MCF 10A (cell line): ENCODE results near the gene ANKRD26. TPM values are rescaled to one million over a fixed set of nuclear protein-coding genes. Genes with fewer than 3 reads are reported as not detected.

ENCODE experiments used
- BruUV-seq: library from RNA; stranded (reverse); fragments of 400-500 nt; replicated peaks from 2 replicates; lab custom pipeline; 2021; lab: Mats Ljungman, UMichigan
- CTCF ChIA-PET: fragments of 300-600 bp; sonication (Branson Sonifier 250); formaldehyde crosslinking; extraction: SDS; loops from one replicate; lab custom pipeline; 2021; ENCODE audit warnings: antibody characterized with exemption, inconsistent platforms; lab: Yijun Ruan, JAX
- POLR2A ChIA-PET: fragments of 300-600, 350-650 bp; sonication (Branson Sonifier 250); formaldehyde crosslinking; extraction: SDS; loops from one replicate; lab custom pipeline; 2020; ENCODE audit warnings: antibody characterized with exemption, inconsistent platforms; lab: Yijun Ruan, JAX
- DNase-seq: peaks from one replicate; pipeline ENCODE4 v3.0.0-alpha.2; 2018; ENCODE audit not compliant: unreplicated experiment
- H3K27ac Mint-ChIP-seq: one replicate; pipeline ENCODE4 v1.8.0; 2022; ENCODE audit warnings: mild to moderate bottlenecking, low read depth, mixed read lengths; ENCODE audit not compliant: unreplicated experiment
- H3K27me3 Mint-ChIP-seq: one replicate; pipeline ENCODE4 v1.8.0; 2022; ENCODE audit warnings: mixed read lengths; ENCODE audit not compliant: insufficient read depth, unreplicated experiment
- H3K36me3 Mint-ChIP-seq: one replicate; pipeline ENCODE4 v1.8.0; 2022; ENCODE audit warnings: mild to moderate bottlenecking, moderate library complexity, mixed read lengths; ENCODE audit not compliant: insufficient read depth, unreplicated experiment
- H3K4me1 Mint-ChIP-seq: one replicate; pipeline ENCODE4 v1.8.0; 2022; ENCODE audit warnings: mixed read lengths; ENCODE audit not compliant: insufficient read depth, unreplicated experiment
- H3K4me3 Mint-ChIP-seq: one replicate; pipeline ENCODE4 v1.8.0; 2022; ENCODE audit warnings: mild to moderate bottlenecking, moderate library complexity, mixed read lengths; ENCODE audit not compliant: unreplicated experiment
- H3K9me3 Mint-ChIP-seq: one replicate; pipeline ENCODE4 v1.8.0; 2022; ENCODE audit warnings: mixed read lengths; ENCODE audit not compliant: unreplicated experiment
- intact Hi-C: fragments of 100-400 bp; cut with micrococcal nuclease; formaldehyde crosslinking; loops from 2 replicates; pipeline ENCODE4 v1.14.1; 2022
- total RNA-seq: library from RNA; stranded (reverse); gene quantifications from 2 replicates; pipeline ENCODE4 v1.2.3, GENCODE V29; 2022
- TF ChIP-seq, protein P1 (sequence below): fragments of 200-600 bp; IDR thresholded peaks from one replicate; pipeline ENCODE4 v1.8.0; 2022; ENCODE audit warnings: antibody characterized with exemption, mild to moderate bottlenecking; ENCODE audit not compliant: unreplicated experiment

Gene ANKRD26
- total RNA-seq, 1 experiment from 2014 or later = 6.5 TPM

DNA sequence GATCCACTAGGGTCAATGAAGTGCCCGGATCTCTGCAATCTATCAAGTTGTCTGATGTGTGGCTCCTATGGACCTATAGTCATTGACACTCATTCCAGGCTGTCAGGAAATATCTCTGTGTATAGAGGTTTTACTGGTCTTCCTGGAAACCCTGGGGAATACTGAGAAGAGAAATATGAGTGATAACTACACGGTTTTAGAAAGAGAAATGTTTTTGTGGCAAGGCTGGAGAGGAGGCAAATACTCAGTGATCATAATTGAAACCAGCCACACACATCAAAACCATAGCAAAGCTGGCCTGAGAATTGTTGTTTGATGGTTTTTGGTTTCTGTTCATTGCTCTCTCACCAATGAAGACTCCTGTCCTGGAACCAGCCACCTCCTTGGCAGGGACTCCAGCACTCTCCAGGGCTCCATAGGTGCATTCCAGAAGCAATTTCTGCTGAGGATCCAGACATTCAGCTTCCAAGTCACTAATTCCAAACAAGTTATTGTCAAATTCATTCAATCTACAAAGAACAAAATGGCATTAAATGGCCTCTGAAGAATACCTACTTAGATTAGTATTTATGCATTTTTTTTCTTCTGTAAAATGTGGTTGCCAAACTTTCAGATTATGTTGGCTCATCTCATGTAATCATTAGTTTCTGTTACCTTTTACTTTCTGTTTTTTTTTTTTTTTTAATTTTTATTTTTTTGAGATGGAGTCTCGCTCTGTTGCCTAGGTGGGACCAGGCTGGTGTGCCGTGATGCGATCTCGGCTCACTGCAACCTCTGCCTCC, 131.0 kb downstream of the ANKRD26 start:
- no peaks in the 10 kb centered on the region for H3K27me3 Mint-ChIP-seq
- TF ChIP-seq, protein P1, sequence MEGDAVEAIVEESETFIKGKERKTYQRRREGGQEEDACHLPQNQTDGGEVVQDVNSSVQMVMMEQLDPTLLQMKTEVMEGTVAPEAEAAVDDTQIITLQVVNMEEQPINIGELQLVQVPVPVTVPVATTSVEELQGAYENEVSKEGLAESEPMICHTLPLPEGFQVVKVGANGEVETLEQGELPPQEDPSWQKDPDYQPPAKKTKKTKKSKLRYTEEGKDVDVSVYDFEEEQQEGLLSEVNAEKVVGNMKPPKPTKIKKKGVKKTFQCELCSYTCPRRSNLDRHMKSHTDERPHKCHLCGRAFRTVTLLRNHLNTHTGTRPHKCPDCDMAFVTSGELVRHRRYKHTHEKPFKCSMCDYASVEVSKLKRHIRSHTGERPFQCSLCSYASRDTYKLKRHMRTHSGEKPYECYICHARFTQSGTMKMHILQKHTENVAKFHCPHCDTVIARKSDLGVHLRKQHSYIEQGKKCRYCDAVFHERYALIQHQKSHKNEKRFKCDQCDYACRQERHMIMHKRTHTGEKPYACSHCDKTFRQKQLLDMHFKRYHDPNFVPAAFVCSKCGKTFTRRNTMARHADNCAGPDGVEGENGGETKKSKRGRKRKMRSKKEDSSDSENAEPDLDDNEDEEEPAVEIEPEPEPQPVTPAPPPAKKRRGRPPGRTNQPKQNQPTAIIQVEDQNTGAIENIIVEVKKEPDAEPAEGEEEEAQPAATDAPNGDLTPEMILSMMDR = no peak
- POLR2A ChIA-PET = no interaction called here
- H3K36me3 Mint-ChIP-seq = peaks cover 4% of the 10 kb centered on the region
- H3K27ac Mint-ChIP-seq = no peak overlapping the region
- CTCF ChIA-PET = no interaction called here
- intact Hi-C loops = no loop called here
- H3K9me3 Mint-ChIP-seq = no peaks in the 10 kb centered on the region
- no TSS peak for BruUV-seq
- no peak overlapping the region for H3K4me3 Mint-ChIP-seq
- no peak for DNase-seq
- no peaks in the 10 kb centered on the region for H3K4me1 Mint-ChIP-seq

DNA sequence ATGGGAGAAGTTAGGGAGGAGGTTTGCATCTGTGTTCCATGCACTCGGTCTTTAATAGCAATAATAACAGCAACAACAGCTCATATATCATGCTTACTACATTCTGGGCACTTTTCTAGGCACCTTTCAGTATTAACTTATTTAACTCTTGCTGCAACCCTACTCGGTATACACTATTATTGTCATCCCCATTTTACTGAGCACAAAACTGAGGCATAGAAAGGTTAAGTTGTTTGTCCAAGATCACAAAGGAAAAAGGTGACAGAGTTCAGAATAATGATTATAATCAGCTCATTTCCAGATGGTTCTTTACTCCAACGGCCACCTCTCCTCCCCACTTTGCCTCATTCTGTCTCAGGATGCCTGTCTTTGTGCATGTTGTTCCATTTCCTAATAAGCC, 137.5 kb downstream of the ANKRD26 start:
- no peak for DNase-seq
- H3K27ac Mint-ChIP-seq = no peak overlapping the region
- H3K9me3 Mint-ChIP-seq = no peaks in the 10 kb centered on the region
- intact Hi-C loops = no loop called here
- no peak overlapping the region for H3K4me3 Mint-ChIP-seq
- H3K36me3 Mint-ChIP-seq = no peaks in the 10 kb centered on the region
- CTCF ChIA-PET = no interaction called here
- no peaks in the 10 kb centered on the region for H3K4me1 Mint-ChIP-seq
- no TSS peak for BruUV-seq
- POLR2A ChIA-PET = no interaction called here
- TF ChIP-seq, protein P1 = no peak
- no peaks in the 10 kb centered on the region for H3K27me3 Mint-ChIP-seq

DNA sequence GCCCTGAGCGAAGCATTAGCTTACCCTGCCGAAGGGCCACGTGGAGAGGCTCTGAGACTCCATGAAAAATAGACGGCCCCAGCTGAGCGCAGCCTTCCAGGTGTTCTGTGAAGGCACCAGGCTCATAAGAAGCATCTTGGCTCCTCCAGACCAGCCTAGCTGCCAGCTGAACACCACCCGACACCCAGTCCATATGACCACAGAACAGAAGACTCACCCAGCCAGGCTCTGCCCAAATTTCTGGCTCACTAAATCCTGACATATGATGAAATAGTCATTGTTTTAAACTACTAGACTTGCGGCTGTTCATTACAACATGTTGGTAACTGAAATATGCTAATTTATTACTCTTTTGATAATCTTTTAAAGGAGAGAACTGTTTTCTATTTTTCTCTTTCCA, 140.0 kb downstream of the ANKRD26 start:
- Mint-ChIP-seq H3K4me1 (no peaks in the 10 kb centered on the region), H3K27ac (no peak overlapping the region), H3K36me3 (no peaks in the 10 kb centered on the region), H3K9me3 (no peaks in the 10 kb centered on the region), H3K27me3 (no peaks in the 10 kb centered on the region), H3K4me3 (no peak overlapping the region)
- intact Hi-C loops = no loop called here
- no peak for DNase-seq
- ChIA-PET CTCF (no interaction called here), POLR2A (no interaction called here)
- no TSS peak for BruUV-seq
- TF ChIP-seq, protein P1 = no peak

DNA sequence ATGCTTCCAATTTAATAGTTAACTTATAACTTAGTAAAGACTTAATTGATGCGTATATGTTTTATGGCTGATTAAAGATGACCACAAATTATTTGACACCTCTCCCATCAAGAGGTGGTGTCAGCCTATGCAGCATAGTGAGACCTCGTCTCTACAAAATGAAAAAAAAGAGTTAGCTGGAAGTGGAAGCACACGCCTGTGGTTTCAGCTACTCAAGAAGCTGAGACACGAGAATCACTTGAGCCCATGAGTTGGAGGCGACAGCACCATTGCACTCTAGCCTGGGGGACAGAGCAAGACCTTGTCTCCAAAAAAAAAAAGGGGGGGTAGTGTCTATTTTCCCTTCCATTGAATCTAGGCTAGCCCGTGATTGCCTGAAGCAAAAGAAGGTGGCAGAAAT, 140.5 kb downstream of the ANKRD26 start:
- H3K9me3 Mint-ChIP-seq = no peaks in the 10 kb centered on the region
- no peaks in the 10 kb centered on the region for H3K4me1 Mint-ChIP-seq
- intact Hi-C loops = no loop called here
- H3K4me3 Mint-ChIP-seq = no peak overlapping the region
- TF ChIP-seq, protein P1 = no peak
- POLR2A ChIA-PET = no interaction called here
- H3K36me3 Mint-ChIP-seq = no peaks in the 10 kb centered on the region
- no TSS peak for BruUV-seq
- no peaks in the 10 kb centered on the region for H3K27me3 Mint-ChIP-seq
- DNase-seq = no peak
- H3K27ac Mint-ChIP-seq = no peak overlapping the region
- CTCF ChIA-PET = no interaction called here

Other genes with a start within 250 kb of the ANKRD26 start
- 43.0 and 53.0 TPM in 2 replicates for gene ABI1, start 239.5 kb downstream of the ANKRD26 start, total RNA-seq
- 194 and 227 TPM in 2 replicates for gene YME1L1, start 53.9 kb upstream of the ANKRD26 start, total RNA-seq
- 6.1 and 8.0 TPM in 2 replicates for gene MASTL, start 54.9 kb upstream of the ANKRD26 start, total RNA-seq
- 21.9 and 22.2 TPM in 2 replicates for gene ACBD5, start 140.3 kb upstream of the ANKRD26 start, total RNA-seq